ENCODE measurements around the gene KIAA0930. TPM values are rescaled to one million over a fixed set of nuclear protein-coding genes. Genes with fewer than 3 reads are reported as not detected.

Gene KIAA0930
- total RNA-seq, 3 donors from 2014 or later (not counting 1 experiment from before 2014, with no cell fraction given), result 32.6 to 39.1 (median 38.4) TPM

GRCh38 chr22:45235101-45235777 is 5.5 kb downstream of the KIAA0930 start:
- H3K27ac Mint-ChIP-seq, result peak overlapping the region in 1 of 2 donors; percentile 81
- ATAC-seq (peak; percentile 35 to 88 (median 78)), DNase-seq (peak in 1 of 2 donors; percentile 60)
- H3K9me3 ChIP-seq (ENCODE audit: control insufficient read depth, insufficient read depth, low read length), result no peaks in the 10 kb centered on the region
- H3K4me1 ChIP-seq (ENCODE audit: control insufficient read depth, insufficient read depth, low read length), result peaks cover 71% of the 10 kb centered on the region
- H3K27ac ChIP-seq (ENCODE audit: low read length), result peak overlapping the region; percentile 65
- no peaks in the 10 kb centered on the region for H3K27me3 Mint-ChIP-seq (ENCODE audit: low read depth in 2 of 2)
- H3K9me3 Mint-ChIP-seq, result no peaks in the 10 kb centered on the region
- peak overlapping the region; percentile 63 for H3K4me3 Mint-ChIP-seq
- H3K4me3 ChIP-seq (ENCODE audit: low read length), result peak overlapping the region; percentile 21
- H3K4me1 Mint-ChIP-seq, result peaks cover 37 to 63% of the 10 kb centered on the region in 2 donors
- WGBS (ENCODE audit: insufficient coverage), result 12% methylated on average over 23 of the region's 23 CpGs
- TF ChIP-seq CTCF (IDR thresholded peaks at IDR 0.05), result no peak
- H3K27me3 ChIP-seq (ENCODE audit: control insufficient read depth, insufficient read depth, low read length), result no peaks in the 10 kb centered on the region
- no peaks in the 10 kb centered on the region for H3K36me3 ChIP-seq (ENCODE audit: control insufficient read depth, insufficient read depth, low read length)
- intact Hi-C loops (cut with micrococcal nuclease), result loop anchor here (10.0 kb wide), 1 partner anchor 70 kb away; the partner anchor contains the start of gene NUP50
- no peaks in the 10 kb centered on the region for H3K36me3 Mint-ChIP-seq

GRCh38 chr22:45233827-45234226 is 6.9 kb downstream of the KIAA0930 start:
- Mint-ChIP-seq H3K9me3 (no peaks in the 10 kb centered on the region), H3K4me1 (peaks cover 28 to 66% of the 10 kb centered on the region in 2 donors), H3K4me3 (no peak overlapping the region), H3K36me3 (no peaks in the 10 kb centered on the region), H3K27me3 (ENCODE audit: low read depth in 2 of 2) (no peaks in the 10 kb centered on the region), H3K27ac (peak overlapping the region in 1 of 2 donors; percentile 42)
- H3K4me1 ChIP-seq (ENCODE audit: control insufficient read depth, insufficient read depth, low read length), result peaks cover 67% of the 10 kb centered on the region
- no peaks in the 10 kb centered on the region for H3K27me3 ChIP-seq (ENCODE audit: control insufficient read depth, insufficient read depth, low read length)
- 93% methylated on average over 10 of the region's 10 CpGs for WGBS (ENCODE audit: insufficient coverage)
- intact Hi-C loops (cut with micrococcal nuclease), result loop anchor here (10.0 kb wide), 1 partner anchor 69 kb away; the partner anchor contains the start of gene NUP50
- no peak for TF ChIP-seq CTCF (IDR thresholded peaks at IDR 0.05)
- H3K36me3 ChIP-seq (ENCODE audit: control insufficient read depth, insufficient read depth, low read length), result no peaks in the 10 kb centered on the region
- ATAC-seq, result no peak
- H3K9me3 ChIP-seq (ENCODE audit: control insufficient read depth, insufficient read depth, low read length), result no peaks in the 10 kb centered on the region
- DNase-seq, result no peak
- H3K27ac ChIP-seq (ENCODE audit: low read length), result no peak overlapping the region
- no peak overlapping the region for H3K4me3 ChIP-seq (ENCODE audit: low read length)

- TF ChIP-seq CTCF (IDR thresholded peaks at IDR 0.05), result no peak
- WGBS (ENCODE audit: insufficient coverage), result 92% methylated on average over 10 of the region's 10 CpGs
Observed at GRCh38 chr22:45233386-45233785, 7.3 kb downstream of the KIAA0930 start.

More at GRCh38 chr22:45233386-45233785, 7.3 kb downstream of the KIAA0930 start:
- Mint-ChIP-seq H3K27me3 (ENCODE audit: low read depth in 2 of 2) (no peaks in the 10 kb centered on the region), H3K36me3 (no peaks in the 10 kb centered on the region), H3K9me3 (no peaks in the 10 kb centered on the region), H3K4me1 (peaks cover 25 to 65% of the 10 kb centered on the region in 2 donors), H3K27ac (no peak overlapping the region), H3K4me3 (no peak overlapping the region)
- Histone ChIP-seq H3K27ac (ENCODE audit: low read length) (no peak overlapping the region), H3K4me1 (ENCODE audit: control insufficient read depth, insufficient read depth, low read length) (peaks cover 69% of the 10 kb centered on the region), H3K4me3 (ENCODE audit: low read length) (no peak overlapping the region), H3K36me3 (ENCODE audit: control insufficient read depth, insufficient read depth, low read length) (no peaks in the 10 kb centered on the region), H3K9me3 (ENCODE audit: control insufficient read depth, insufficient read depth, low read length) (no peaks in the 10 kb centered on the region), H3K27me3 (ENCODE audit: control insufficient read depth, insufficient read depth, low read length) (no peaks in the 10 kb centered on the region)
- DNase-seq (no peak), ATAC-seq (no peak)
- intact Hi-C loops (cut with micrococcal nuclease), result loop anchor here (10.0 kb wide), 1 partner anchor 69 kb away; the partner anchor contains the start of gene NUP50

All from natural killer cell (primary cell).